ENCODE data around the gene FAM241B. TPM values are rescaled to one million over a fixed set of nuclear protein-coding genes. Genes with fewer than 3 reads are reported as not detected.
A peak's percentile ranks its signal among the peaks of the same experiment; 100 is the strongest.

The FAM241B gene
- total RNA-seq, 1 experiment from 2014 or later = 13.7 TPM

DNA sequence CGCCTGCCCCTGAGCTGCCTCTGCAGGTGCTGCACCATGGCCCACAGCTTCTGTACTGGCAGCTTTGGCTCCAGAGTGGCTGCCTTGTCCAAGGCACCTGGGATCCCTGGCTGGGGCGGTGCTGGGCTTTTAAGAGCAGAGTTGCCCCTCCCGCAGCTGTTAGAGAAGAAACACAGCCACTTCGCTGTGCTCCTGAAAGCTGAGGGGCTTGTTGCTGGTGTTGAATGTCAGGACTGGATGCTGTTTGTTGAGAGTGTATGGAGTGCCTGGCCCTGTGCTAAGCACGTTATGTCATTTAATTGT, 6.2 kb downstream of the FAM241B start:
- H2AK5ac ChIP-seq (ENCODE audit: insufficient read length, low read length) = no peak overlapping the region
- peak overlapping the region in 1 of 3 experiments; percentile 55; a peak in 1 of 7 replicates for H3K27ac Mint-ChIP-seq
- peaks cover 3% of the 10 kb centered on the region for H3K79me1 ChIP-seq (ENCODE audit: insufficient read depth, low read depth, low read length, poor library complexity, severe bottlenecking)
- no peaks in the 10 kb centered on the region for H3K9me3 Mint-ChIP-seq
- no peak overlapping the region for H4K8ac ChIP-seq (replicated peaks; ENCODE audit: insufficient read length, low read depth, low read length)
- H3K79me2 ChIP-seq (ENCODE audit: insufficient read depth, low read length) = no peaks in the 10 kb centered on the region
- no peak overlapping the region for H3K23ac ChIP-seq (ENCODE audit: insufficient read length, low read depth, low read length)
- H3K4me2 ChIP-seq (ENCODE audit: insufficient read depth, insufficient read length, low read length) = no peak overlapping the region
- no peak overlapping the region for H3K9ac ChIP-seq (ENCODE audit: extremely low read depth, insufficient read length, low read length)
- TF ChIP-seq CTCF (conservative IDR thresholded peaks at IDR 0.05) = no peak
- DNase-seq = no peak
- H3K4me1 Mint-ChIP-seq = peaks cover 13 to 16% of the 10 kb centered on the region in 2 experiments
- H3K4ac ChIP-seq (ENCODE audit: low read depth, low read length) = no peak overlapping the region
- H2BK12ac ChIP-seq (ENCODE audit: insufficient read length, low read depth, low read length) = no peak overlapping the region
- no peaks in the 10 kb centered on the region for H3K27me3 ChIP-seq (ENCODE audit: insufficient read depth, low read length)
- no peak overlapping the region for H2BK5ac ChIP-seq (ENCODE audit: insufficient read length, low read length)
- no peak overlapping the region for H2BK20ac ChIP-seq (ENCODE audit: low read depth, low read length, poor library complexity, severe bottlenecking)
- H3T11ph ChIP-seq (ENCODE audit: low read length) = no peak overlapping the region
- no peak overlapping the region for H2BK120ac ChIP-seq (ENCODE audit: low read depth, low read length, poor library complexity, severe bottlenecking)
- no peaks in the 10 kb centered on the region for H3K9me3 ChIP-seq (ENCODE audit: control insufficient read depth, low read depth, low read length)
- H3K18ac ChIP-seq (ENCODE audit: insufficient read length, low read depth, low read length) = no peak overlapping the region
- H3K23me2 ChIP-seq (ENCODE audit: insufficient read length, low read depth, low read length, poor library complexity, severe bottlenecking) = no peaks in the 10 kb centered on the region
- H2AFZ ChIP-seq (ENCODE audit: low read length) = no peak overlapping the region
- no peak overlapping the region for H3K4me3 Mint-ChIP-seq
- no CpG with 5 or more reads among the region's 5 CpGs for WGBS (ENCODE audit: extremely low coverage, insufficient read length, low lambda C conversion rate)
- H4K5ac ChIP-seq (ENCODE audit: insufficient read length, low read depth, low read length) = no peak overlapping the region
- no peak overlapping the region for H2BK15ac ChIP-seq (ENCODE audit: low read depth, low read length)
- no peak overlapping the region for H4K91ac ChIP-seq (ENCODE audit: insufficient read length, low read depth, low read length)
- H3K36me3 Mint-ChIP-seq (ENCODE audit: insufficient read depth in 1 of 3, low read depth in 3 of 3) = peaks cover 16 to 26% (median 23%) of the 10 kb centered on the region in 3 experiments
- peaks cover 1% of the 10 kb centered on the region; the same call in 1 of the 2 replicates for H3K4me1 ChIP-seq (ENCODE audit: insufficient read depth, low read length)
- H3K56ac ChIP-seq (ENCODE audit: insufficient read length, low read depth, low read length) = no peak overlapping the region
- no peaks in the 10 kb centered on the region for H4K20me1 ChIP-seq (ENCODE audit: control insufficient read depth, insufficient read depth, insufficient read length)
- peaks cover 7% of the 10 kb centered on the region for H3K27me3 Mint-ChIP-seq (ENCODE audit: low read depth)
- no peak overlapping the region for H3K14ac ChIP-seq (ENCODE audit: insufficient read depth, low read length)
- no peak overlapping the region for H3K27ac ChIP-seq (ENCODE audit: insufficient read length, low read depth, low read length)

All from H9 (cell line).